ENCODE measurements around the gene MIDN. TPM values are rescaled to one million over a fixed set of nuclear protein-coding genes. Genes with fewer than 3 reads are reported as not detected.

The MIDN gene
- total RNA-seq, 1 experiment from 2014 or later, result 125 TPM

- H3K27ac Mint-ChIP-seq (ENCODE audit: unreplicated experiment), result peak overlapping the region; percentile 72
- no peak for DNase-seq
- peaks cover 98% of the 10 kb centered on the region for H3K36me3 Mint-ChIP-seq (ENCODE audit: insufficient read depth, unreplicated experiment)
- Histone ChIP-seq H3K9me3 (no peaks in the 10 kb centered on the region), H3K27me3 (replicated peaks; ENCODE audit: control insufficient read depth, insufficient read depth, low read length) (no peaks in the 10 kb centered on the region), H3K36me3 (ENCODE audit: control insufficient read depth, insufficient read depth, low read length) (peaks cover 14% of the 10 kb centered on the region), H3K4me3 (ENCODE audit: low read depth, low read length) (no peak overlapping the region), H3K4me1 (peaks cover 61% of the 10 kb centered on the region)
- BruUV-seq (replicated peaks), result no TSS peak
- peak overlapping the region; percentile 46 for H3K4me3 Mint-ChIP-seq (ENCODE audit: unreplicated experiment)
- intact Hi-C loops (cut with micrococcal nuclease; ENCODE audit: unreplicated experiment), result no loop called here
- H3K9me3 Mint-ChIP-seq (ENCODE audit: unreplicated experiment), result no peaks in the 10 kb centered on the region
- ChIA-PET POLR2A (interaction anchor here (1.4 to 3.4 kb wide), 2 partner anchors 10 to 12 kb away, joined by 5 to 18 read pairs; partner anchors contain the start of gene CIRBP), CTCF (interaction anchor here (1.1 kb wide), 1 partner anchor 12 kb away, joined by 3 read pairs; no protein-coding TSS in a partner anchor)
- TF ChIP-seq CTCF (IDR thresholded peaks at IDR 0.05; ENCODE audit: insufficient read depth in 1 of 2, low read depth in 1 of 2, low read length in 1 of 2, severe bottlenecking in 1 of 2, unreplicated experiment in 1 of 2), result no peak
- no peaks in the 10 kb centered on the region for H3K27me3 Mint-ChIP-seq (ENCODE audit: insufficient read depth, unreplicated experiment)
- H3K4me1 Mint-ChIP-seq (ENCODE audit: low read depth, unreplicated experiment), result peaks cover 19% of the 10 kb centered on the region
Observed at GRCh38 chr19:1256646-1257474, 8.5 kb downstream of the MIDN start.

DNA sequence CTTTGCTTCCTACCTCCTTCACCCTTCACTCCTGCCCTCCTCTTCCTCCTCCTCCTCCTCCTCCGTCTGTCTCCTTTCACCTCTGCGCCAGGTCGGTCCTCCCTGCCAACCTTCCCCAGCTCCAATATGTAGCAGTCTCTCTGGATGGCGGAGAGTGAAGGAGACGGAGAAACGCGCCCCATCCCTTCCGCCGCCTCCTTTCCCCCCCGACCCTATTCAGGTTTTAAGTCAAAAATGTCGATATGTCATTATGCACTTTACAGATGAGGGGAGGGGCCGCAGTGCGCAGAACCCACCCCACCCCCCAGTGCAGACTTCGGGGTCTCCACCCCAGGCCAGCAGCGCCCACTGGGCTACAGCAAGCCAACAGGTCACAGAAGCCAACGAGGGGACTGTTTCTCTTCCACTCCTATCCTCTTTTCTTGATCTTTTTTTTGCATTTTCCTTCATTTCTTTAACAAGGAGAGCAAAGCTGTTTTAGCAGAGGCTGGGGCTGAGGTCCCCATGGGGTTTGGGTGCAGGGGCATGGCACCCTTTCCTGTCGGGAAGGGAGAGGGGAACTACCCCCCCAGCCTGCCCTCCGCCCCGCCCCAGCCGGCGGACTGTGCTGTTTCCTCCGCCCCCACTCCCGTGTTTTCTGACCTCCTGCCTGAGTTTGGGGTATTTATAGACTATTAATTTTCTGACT, 9.2 kb downstream of the MIDN start:
- peak overlapping the region; percentile 72 for H3K27ac Mint-ChIP-seq (ENCODE audit: unreplicated experiment)
- Histone ChIP-seq H3K36me3 (ENCODE audit: control insufficient read depth, insufficient read depth, low read length) (peaks cover 13% of the 10 kb centered on the region), H3K27me3 (replicated peaks; ENCODE audit: control insufficient read depth, insufficient read depth, low read length) (no peaks in the 10 kb centered on the region), H3K4me1 (peaks cover 69% of the 10 kb centered on the region), H3K9me3 (no peaks in the 10 kb centered on the region), H3K4me3 (ENCODE audit: low read depth, low read length) (no peak overlapping the region)
- H3K4me1 Mint-ChIP-seq (ENCODE audit: low read depth, unreplicated experiment), result peaks cover 23% of the 10 kb centered on the region
- POLR2A ChIA-PET, result interaction anchor here (0.7 to 3.4 kb wide), 2 partner anchors 11 to 83 kb away, joined by 4 to 18 read pairs; partner anchors contain the start of genes CIRBP and SBNO2
- no peak for DNase-seq
- peaks cover 97% of the 10 kb centered on the region for H3K36me3 Mint-ChIP-seq (ENCODE audit: insufficient read depth, unreplicated experiment)
- intact Hi-C loops (cut with micrococcal nuclease; ENCODE audit: unreplicated experiment), result no loop called here
- no peaks in the 10 kb centered on the region for H3K27me3 Mint-ChIP-seq (ENCODE audit: insufficient read depth, unreplicated experiment)
- CTCF ChIA-PET, result no interaction called here
- TF ChIP-seq CTCF (IDR thresholded peaks at IDR 0.05; ENCODE audit: insufficient read depth in 1 of 2, low read depth in 1 of 2, low read length in 1 of 2, severe bottlenecking in 1 of 2, unreplicated experiment in 1 of 2), result no peak
- no peaks in the 10 kb centered on the region for H3K9me3 Mint-ChIP-seq (ENCODE audit: unreplicated experiment)
- BruUV-seq (replicated peaks), result no TSS peak
- H3K4me3 Mint-ChIP-seq (ENCODE audit: unreplicated experiment), result peak overlapping the region; percentile 46

- H3K27me3 Mint-ChIP-seq (ENCODE audit: insufficient read depth, unreplicated experiment), result no peaks in the 10 kb centered on the region
- H3K9me3 Mint-ChIP-seq (ENCODE audit: unreplicated experiment), result no peaks in the 10 kb centered on the region
- peaks cover 97% of the 10 kb centered on the region for H3K36me3 Mint-ChIP-seq (ENCODE audit: insufficient read depth, unreplicated experiment)
- peaks cover 23% of the 10 kb centered on the region for H3K4me1 Mint-ChIP-seq (ENCODE audit: low read depth, unreplicated experiment)
- Histone ChIP-seq H3K27me3 (replicated peaks; ENCODE audit: control insufficient read depth, insufficient read depth, low read length) (no peaks in the 10 kb centered on the region), H3K4me1 (peaks cover 74% of the 10 kb centered on the region), H3K9me3 (no peaks in the 10 kb centered on the region), H3K4me3 (ENCODE audit: low read depth, low read length) (no peak overlapping the region), H3K36me3 (ENCODE audit: control insufficient read depth, insufficient read depth, low read length) (peaks cover 13% of the 10 kb centered on the region)
- no peak for TF ChIP-seq CTCF (IDR thresholded peaks at IDR 0.05; ENCODE audit: insufficient read depth in 1 of 2, low read depth in 1 of 2, low read length in 1 of 2, severe bottlenecking in 1 of 2, unreplicated experiment in 1 of 2)
- ChIA-PET POLR2A (interaction anchor here (0.7 to 3.4 kb wide), 2 partner anchors 11 to 84 kb away, joined by 4 to 18 read pairs; partner anchors contain the start of genes CIRBP and SBNO2), CTCF (interaction anchor here (0.6 to 5.2 kb wide), 2 partner anchors 14 to 16 kb away, joined by 3 to 41 read pairs; no protein-coding TSS in a partner anchor)
- no peak for DNase-seq
- TSS peak; percentile 12 for BruUV-seq (replicated peaks)
- H3K4me3 Mint-ChIP-seq (ENCODE audit: unreplicated experiment), result peak overlapping the region; percentile 46
- intact Hi-C loops (cut with micrococcal nuclease; ENCODE audit: unreplicated experiment), result no loop called here
- peak overlapping the region; percentile 72 for H3K27ac Mint-ChIP-seq (ENCODE audit: unreplicated experiment)
Observed at GRCh38 chr19:1258163-1258492, 9.7 kb downstream of the MIDN start.

All from Caco-2 (cell line).